Activated effector memory CD4-positive, alpha-beta T cell treated with anti-CD3 and anti-CD28 coated beads, Interleukin-2, amount 50 U/mL, for 16 hours (primary cell): ENCODE measurements around the gene KCNA5.

Experiments used
- DNase-seq: peaks from one replicate; pipeline ENCODE4 v3.0.0-alpha.2; 2020

KCNA5 gene

DNA sequence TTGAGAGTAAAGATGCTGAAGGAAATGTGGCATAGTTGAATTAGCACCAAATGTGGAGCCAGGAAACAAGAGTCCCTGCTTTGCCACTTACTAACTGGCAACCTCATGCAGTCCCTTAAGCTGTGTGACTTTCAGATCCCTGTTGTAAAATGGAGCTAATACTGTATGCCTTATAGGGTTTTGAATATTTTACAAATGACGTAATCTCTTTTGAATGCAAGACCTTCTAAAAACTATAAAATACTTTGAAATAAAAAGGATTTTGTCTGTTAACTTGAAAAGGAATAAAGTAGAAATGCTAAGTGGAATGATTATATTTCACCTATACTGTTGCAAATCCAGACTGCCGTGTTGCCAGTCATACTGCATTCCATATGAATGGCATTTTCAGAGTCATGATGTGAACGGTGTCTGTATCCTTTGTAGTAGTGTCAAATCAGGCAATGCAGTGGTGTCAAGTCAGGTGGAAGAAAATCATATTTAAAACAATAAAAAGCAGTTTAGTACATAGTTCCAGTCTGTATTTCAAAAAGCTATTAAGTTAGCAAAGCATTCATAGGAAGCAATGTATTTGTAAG is 21.3 kb downstream of the KCNA5 start:
- no peak for DNase-seq

DNA sequence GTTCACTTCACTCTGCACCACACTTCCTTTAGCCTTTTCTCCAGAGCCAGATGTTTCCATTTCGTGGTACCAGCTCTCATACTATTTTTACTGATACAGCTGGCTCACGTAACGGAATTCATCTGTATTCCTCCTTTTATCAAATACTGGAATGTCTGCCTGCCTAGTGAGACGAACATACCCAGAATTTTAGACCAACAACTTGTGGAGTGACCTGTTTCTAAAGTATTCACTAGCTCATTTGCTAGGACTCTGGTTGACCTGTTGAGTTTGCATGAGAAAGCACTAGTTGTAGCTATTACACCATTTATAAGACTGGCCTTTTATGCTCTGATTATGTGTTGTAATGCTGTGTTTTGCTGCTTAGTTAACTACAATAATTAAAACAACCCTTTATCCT is 22.6 kb downstream of the KCNA5 start:
- DNase-seq = no peak

DNA sequence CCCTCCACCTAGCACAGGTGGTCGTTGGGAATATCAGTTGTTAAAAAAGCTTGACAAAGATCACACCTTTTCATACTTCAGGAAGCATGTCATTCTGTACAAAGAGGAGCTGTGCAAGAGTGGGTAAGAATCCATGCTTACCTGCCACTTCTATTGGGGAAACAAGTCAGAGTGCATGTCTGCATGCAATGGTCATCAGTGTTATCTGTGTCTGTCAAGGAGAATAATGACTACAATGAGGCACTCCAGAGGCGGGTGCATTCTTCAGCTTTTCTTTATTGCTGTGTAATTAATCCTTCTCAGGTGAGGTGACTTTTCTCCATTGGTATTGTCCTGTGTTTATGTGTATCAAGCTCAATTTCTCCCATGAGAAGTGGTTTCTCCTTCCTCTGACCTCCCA is 24.4 kb downstream of the KCNA5 start:
- DNase-seq = no peak

DNA sequence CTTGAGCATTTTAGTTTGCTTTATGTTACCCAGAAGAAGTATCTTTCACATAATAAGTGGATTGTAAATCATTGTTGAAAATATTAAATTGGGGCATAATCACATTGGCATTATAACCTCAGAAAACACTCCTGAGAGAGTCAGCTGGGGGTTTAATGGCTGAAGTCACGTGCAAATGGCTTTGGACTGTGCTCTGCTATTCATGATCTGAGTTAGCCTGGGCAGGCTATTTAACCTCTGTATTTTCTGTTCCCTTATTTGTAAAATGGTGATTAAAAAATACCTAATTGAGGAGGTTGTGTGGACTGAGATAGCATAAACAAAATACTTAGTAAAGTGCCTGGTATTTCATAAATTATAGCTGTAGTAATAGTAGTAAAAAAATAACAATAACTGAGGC is 24.9 kb downstream of the KCNA5 start:
- DNase-seq = no peak

GRCh38 chr12:5070090-5070489 is 26.4 kb downstream of the KCNA5 start:
- DNase-seq = no peak

- DNase-seq = no peak
Measured at GRCh38 chr12:5071496-5071895, 27.8 kb downstream of the KCNA5 start.

DNA sequence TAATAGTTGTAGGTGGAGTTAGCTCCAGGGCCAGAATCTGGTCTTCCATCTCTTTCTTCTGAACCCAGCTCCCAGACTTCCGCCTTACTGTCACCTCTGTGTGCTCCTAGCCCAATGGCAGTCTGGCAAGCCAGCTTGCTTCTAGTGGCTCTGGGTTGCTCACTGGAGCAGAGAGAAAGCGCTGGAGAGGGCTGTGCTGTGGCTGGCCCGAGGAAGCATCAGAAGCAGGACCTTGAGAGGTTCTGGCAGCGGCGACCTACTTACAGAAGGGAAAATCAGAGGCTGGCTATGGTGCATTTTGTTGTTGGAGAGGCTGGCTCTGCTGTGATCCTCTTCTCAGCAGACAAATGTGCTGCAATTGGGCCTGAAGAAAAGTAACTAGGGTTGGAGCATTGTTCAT is 28.6 kb downstream of the KCNA5 start:
- no peak for DNase-seq

- DNase-seq = no peak
Measured at GRCh38 chr12:5073054-5073453, 29.4 kb downstream of the KCNA5 start.

DNA sequence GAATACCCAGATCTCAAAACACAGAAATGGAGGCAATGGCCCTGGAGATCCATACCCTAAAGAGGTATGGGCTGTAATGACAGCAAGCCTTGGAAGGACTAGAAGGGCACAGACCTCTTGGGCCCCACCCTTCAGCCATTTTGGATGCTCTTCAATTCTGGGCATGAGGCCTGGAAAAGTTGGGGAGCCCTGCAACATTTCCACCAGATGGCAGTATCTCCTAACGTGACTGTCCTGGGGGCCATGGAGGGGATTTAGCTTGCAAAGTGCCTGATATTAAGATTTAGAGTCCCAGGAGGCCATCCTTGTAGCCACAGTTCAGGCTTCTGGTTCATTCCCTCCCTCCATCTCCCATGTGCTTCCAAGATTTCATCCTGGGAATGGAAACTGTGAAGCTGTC is 30.2 kb downstream of the KCNA5 start:
- no peak for DNase-seq

- no peak for DNase-seq
Measured at GRCh38 chr12:5076761-5077160, 33.1 kb downstream of the KCNA5 start.

DNA sequence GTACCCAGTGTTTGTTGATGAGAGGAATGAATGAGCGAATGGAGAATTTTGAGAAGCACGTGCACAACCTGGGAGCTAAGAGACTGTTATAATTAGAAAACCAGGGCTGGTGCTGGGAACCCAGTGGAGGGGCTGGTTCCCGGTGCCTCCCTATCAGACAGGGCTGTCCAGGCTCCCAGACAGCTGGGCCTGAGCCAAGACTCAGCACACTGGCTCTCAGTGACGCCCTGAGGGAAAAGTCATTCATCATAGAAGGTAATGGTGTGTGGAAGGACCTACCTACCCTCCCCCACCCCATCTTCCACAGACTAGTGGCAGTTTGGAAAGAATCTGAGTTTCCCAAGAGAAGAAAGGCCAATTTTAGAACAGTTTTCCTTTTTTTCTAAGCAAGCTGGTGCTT is 34.7 kb downstream of the KCNA5 start:
- no peak for DNase-seq

DNA sequence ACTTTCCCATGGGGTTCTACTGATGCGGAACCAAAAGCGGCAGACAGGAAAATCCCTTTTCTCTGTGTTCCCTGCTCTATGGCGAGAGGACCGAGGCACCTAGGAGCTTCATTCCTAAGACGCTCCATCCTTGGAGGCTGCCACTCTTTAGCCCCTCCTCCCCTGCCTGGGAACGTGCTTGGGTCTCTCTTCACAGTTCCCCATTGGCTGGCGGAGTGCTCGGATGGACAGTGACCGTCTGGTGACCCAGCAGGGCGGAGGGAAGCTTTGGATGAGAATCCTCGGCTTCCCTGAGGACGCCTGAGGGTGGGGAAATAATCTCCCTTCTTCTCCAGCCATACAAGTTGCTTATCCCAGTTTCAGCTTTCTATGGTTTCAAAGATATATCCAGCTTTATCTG is 37.3 kb downstream of the KCNA5 start:
- DNase-seq = no peak

DNA sequence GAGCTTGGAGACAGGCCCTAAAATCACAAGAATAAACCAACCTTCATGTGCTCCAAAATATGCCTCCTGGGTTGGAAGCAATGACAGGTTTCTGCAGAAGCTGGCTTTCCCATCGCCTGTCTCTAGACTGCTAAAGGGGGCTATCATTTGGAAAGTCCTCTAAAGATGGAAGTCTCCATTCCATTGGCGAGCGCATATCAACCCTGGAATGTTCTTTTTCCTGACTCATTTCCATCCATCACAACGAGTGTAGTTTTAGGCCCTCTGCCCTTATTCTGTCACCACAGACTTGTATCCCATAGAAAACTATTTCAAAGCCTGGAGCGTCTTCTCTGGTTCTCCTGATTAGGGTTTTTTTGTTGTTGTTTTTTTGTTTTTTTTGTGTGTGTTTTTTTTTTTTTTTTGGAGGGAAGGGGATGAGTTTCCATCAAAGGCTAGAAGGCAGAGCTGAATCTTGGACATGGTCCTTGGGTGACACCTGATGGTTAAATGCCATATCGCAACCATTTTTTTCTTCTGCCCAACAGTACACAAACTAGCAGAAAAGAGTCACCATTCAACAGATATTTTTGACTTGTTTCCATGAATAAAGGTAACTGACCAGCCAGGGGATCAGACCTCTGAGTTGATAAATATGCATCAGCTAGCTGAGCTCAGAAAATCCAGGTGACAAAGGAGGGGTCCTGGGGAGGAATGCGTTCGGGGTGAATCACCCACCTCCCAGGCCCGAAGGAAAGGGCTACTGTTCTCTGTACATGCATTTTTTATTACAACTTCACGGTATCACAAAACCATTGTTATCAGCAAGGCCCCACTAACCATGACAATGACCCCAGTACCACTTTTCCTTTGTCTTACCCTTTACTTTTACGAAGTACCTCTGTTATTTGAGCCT is 40.5 kb downstream of the KCNA5 start:
- DNase-seq = no peak

DNA sequence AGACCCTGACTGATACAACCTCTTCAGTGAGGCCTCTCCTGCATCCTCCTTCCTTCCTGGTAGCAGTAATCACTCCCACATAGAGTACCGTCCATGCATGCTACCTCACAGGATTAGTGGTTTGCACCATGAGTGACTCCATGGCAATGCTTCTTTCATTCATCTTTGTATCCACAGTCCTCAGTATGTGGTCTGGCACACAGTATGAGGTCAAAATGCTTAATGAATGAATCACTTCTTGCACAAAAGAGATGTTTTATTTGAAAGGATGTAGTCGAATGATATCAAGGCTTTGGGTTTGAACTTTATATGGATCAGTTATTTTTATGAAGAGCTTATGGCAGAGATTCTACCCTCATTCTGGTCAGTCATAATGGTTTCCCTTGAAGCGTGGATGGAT is 42.2 kb downstream of the KCNA5 start:
- no peak for DNase-seq

GRCh38 chr12:5087831-5088554 is 44.3 kb downstream of the KCNA5 start:
- DNase-seq = no peak

- no peak for DNase-seq
Measured at GRCh38 chr12:5088586-5089264, 45.0 kb downstream of the KCNA5 start.

- no peak for DNase-seq
Measured at GRCh38 chr12:5094551-5094950, 50.9 kb downstream of the KCNA5 start.

DNA sequence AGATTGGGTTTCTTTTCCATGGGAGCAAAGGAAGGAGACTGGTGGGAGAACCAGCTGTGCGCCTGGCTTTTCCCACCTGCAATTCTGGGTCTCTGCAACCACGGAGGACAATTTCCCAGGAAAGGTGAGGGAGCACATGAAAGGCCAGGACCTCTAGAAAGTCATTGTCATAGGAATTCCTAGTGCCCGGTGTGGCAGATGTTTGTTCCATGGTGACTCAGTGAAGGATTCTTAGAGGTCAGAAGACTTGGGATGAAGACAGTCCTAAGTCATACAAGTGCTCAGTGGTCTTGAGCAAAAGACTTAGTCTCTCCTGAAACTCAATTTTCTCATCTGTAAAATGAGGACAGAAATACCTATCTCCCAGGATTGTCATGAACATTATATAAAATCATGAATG is 51.3 kb downstream of the KCNA5 start:
- no peak for DNase-seq
